ENCODE results near the gene CHST3. TPM values are rescaled to one million over a fixed set of nuclear protein-coding genes. Genes with fewer than 3 reads are reported as not detected.

The CHST3 gene
- total RNA-seq, 1 donor: 58.3 TPM

DNA sequence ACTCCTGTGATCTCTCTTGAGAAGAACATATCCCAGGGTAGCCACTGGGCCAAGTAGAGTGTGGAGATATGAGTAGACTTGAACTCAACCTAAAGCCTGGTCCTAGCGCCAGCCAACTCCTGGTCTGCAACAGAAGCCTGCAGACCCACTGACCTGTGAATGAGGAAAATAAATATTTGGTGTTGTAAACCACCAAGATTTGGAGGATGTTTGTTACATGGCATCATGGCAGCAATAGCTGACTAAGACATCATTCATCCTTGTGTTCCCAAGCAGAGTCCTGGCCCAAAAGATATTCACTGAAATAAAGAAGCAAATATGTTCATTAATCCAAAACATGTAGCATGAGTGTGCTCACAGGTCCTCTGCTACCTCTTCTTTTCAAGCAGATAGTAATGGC lies 26.0 kb upstream of the CHST3 start:
- no peak overlapping the region for H3K4me3 ChIP-seq (ENCODE audit: low read depth, low read length)
- TF ChIP-seq, protein P1, sequence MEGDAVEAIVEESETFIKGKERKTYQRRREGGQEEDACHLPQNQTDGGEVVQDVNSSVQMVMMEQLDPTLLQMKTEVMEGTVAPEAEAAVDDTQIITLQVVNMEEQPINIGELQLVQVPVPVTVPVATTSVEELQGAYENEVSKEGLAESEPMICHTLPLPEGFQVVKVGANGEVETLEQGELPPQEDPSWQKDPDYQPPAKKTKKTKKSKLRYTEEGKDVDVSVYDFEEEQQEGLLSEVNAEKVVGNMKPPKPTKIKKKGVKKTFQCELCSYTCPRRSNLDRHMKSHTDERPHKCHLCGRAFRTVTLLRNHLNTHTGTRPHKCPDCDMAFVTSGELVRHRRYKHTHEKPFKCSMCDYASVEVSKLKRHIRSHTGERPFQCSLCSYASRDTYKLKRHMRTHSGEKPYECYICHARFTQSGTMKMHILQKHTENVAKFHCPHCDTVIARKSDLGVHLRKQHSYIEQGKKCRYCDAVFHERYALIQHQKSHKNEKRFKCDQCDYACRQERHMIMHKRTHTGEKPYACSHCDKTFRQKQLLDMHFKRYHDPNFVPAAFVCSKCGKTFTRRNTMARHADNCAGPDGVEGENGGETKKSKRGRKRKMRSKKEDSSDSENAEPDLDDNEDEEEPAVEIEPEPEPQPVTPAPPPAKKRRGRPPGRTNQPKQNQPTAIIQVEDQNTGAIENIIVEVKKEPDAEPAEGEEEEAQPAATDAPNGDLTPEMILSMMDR (IDR thresholded peaks at IDR 0.05; ENCODE audit: insufficient read depth, low read depth, low read length): no peak
- no peak for DNase-seq (ENCODE audit: low read depth)

DNA sequence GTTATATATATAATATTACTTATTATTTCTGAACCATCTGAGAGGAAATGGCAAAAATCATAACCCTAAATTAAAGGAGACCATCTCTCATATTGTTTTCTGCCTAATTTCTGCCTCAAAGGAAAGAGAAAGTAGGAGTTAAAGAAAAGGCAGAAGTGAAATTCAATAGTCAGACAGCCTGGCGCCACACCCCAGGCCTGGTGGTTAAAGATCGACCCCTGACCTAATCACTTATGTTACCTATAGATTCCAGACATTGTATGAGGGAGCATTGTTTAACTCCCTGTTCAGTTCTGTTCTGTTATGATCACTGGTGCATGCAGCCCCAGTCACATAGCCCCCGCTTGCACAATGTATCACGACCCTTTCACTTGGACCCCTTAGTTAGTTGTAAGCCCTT lies 24.9 kb upstream of the CHST3 start:
- DNase-seq (ENCODE audit: low read depth): no peak
- no peak overlapping the region for H3K4me3 ChIP-seq (ENCODE audit: low read depth, low read length)
- TF ChIP-seq, protein P1 (IDR thresholded peaks at IDR 0.05; ENCODE audit: insufficient read depth, low read depth, low read length): no peak

DNA sequence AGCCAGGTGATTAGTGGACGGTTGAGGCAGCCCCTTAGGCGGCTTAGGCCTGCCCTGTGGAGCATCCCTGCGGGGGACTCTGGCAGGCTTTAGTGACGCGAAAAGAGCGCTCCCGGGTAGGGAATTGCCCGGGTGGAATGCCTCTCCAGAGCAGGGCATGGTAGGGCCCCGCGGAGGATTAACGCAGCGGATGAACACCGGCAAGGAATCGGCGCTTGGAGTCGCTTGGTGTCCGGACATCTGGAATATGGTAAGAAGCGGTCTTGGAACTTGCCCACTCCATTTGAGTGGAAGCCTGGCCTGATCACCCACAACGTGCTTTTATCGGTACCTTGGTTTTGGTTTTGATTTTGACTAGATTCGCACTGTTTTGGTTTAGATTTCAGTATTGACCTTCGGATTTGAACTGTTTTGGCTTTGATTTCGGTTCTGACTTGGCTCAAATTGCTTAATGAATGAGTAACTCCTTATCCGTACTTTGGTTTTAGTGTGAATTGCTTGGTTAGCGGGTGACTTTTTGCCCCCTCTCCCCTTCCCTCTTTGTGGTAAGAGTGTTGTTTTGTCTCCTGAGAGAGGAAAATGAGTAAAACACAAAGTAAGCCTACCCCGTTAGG lies 24.2 kb upstream of the CHST3 start:
- TF ChIP-seq, protein P1 (IDR thresholded peaks at IDR 0.05; ENCODE audit: insufficient read depth, low read depth, low read length): no peak
- no peak overlapping the region for H3K4me3 ChIP-seq (ENCODE audit: low read depth, low read length)
- DNase-seq (ENCODE audit: low read depth): no peak

DNA sequence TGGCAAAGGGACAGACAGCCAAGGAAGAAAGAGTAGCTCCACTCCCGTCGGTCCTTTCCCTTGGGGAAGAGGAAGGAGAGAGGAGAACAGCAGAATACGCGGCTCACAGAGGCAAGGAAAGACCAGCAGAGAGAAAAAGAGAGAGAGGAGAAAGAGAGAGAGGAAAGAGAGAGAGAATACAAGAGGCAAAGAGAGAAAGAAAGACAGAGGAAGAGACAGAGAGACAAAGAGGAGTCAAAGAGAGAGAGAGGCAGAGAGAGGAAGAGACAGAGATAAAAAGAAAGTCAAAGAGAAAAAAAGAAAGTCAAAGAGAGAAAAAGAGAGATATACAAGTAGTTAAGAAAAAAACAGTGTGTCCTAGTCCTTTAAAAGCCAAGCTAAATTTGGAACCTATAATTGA lies 23.4 kb upstream of the CHST3 start:
- no peak overlapping the region for H3K4me3 ChIP-seq (ENCODE audit: low read depth, low read length)
- TF ChIP-seq, protein P1 (IDR thresholded peaks at IDR 0.05; ENCODE audit: insufficient read depth, low read depth, low read length): no peak
- no peak for DNase-seq (ENCODE audit: low read depth)

DNA sequence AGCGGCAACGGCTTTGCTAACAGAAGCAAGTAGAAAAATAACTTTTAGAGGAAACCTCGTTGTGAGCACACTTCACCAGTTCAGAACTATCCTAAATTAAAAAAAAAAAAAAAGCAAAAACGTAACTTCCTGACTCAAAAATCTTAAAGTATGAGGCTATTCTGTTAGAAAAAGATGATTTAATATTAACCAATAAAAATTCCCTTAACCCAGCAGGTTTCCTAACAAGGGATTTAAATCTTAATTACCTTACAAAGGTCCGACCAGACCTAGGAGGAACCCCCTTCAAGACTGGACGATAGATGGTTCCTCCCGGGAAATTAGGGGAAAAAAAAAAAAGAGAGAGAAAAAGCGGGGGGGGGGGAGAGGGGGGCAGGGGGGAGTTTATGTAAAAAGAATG lies 22.9 kb upstream of the CHST3 start:
- H3K4me3 ChIP-seq (ENCODE audit: low read depth, low read length): no peak overlapping the region
- no peak for DNase-seq (ENCODE audit: low read depth)
- TF ChIP-seq, protein P1 (IDR thresholded peaks at IDR 0.05; ENCODE audit: insufficient read depth, low read depth, low read length): no peak

DNA sequence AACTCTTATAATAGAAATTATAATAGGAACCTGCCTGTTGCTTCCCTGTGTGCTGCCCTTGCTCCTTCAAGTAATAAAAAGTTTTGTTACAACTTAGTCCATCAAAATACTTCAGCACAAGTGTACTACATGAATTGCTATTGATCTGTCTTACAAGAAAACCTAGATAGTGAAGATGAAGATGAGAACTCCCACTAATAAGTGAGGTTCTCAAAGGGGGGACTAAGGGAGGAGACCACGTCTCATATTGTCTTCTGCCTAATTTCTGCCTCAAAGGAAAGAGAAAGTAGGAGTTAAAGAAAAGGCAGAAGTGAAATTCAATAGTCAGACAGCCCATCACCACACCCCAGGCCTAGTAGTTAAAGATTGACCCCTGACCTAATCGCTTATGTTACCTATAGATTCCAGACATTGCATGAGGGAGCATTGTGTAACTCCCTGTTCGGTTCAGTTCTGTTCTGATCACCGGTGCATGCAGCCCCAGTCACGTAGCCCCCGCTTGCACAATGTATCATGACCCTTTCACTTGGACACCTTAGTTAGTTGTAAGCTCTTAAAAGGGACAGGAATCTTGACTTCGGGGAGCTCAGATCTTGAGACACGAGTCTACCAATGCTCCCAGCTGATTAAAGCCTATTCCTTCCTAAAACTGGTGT lies 18.2 kb upstream of the CHST3 start:
- TF ChIP-seq, protein P1 (IDR thresholded peaks at IDR 0.05; ENCODE audit: insufficient read depth, low read depth, low read length): no peak

More for the DNA sequence above, 18.2 kb upstream of the CHST3 start:
- DNase-seq (ENCODE audit: low read depth): no peak
- no peak overlapping the region for H3K4me3 ChIP-seq (ENCODE audit: low read depth, low read length)
